Raji (cell line): ENCODE results near the gene AKT1.

Source experiments
- POLR2A ChIP-seq: IDR thresholded peaks from 2 replicates; pipeline ENCODE4 v1.6.1; 2011; ENCODE audit warnings: low read depth, low read length, control low read depth; ENCODE audit not compliant: insufficient read depth

Gene AKT1

DNA sequence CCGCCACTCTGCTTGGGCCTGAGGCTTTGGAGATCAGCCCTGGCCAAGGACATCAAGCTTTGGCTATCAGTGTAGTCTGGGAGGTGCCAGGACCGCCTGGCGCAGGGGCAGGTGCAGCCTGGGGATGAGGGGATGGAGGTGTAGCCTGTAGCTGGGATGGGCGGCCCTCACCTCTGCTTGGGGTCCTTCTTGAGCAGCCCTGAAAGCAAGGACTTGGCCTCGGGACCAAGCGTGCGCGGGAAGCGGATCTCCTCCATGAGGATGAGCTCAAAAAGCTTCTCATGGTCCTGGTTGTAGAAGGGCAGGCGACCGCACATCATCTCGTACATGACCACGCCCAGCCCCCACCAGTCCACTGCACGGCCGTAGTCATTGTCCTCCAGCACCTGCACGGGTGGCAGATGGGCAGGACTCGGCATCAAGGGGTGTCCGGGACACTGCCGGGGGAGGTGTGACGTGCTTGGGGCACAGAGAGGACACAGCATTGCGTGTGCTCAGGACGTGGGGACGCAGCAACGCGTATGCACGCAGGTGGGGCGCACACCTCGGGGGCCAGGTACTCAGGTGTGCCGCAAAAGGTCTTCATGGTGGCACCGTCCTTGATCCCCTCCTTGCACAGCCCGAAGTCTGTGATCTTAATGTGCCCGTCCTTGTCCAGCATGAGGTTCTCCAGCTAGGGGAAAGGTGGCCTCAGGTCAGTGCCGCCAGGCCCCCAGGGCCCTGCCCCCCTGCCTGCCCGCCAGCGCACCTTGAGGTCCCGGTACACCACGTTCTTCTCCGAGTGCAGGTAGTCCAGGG is 22.6 kb downstream of the AKT1 start:
- no peak for TF ChIP-seq POLR2A

DNA sequence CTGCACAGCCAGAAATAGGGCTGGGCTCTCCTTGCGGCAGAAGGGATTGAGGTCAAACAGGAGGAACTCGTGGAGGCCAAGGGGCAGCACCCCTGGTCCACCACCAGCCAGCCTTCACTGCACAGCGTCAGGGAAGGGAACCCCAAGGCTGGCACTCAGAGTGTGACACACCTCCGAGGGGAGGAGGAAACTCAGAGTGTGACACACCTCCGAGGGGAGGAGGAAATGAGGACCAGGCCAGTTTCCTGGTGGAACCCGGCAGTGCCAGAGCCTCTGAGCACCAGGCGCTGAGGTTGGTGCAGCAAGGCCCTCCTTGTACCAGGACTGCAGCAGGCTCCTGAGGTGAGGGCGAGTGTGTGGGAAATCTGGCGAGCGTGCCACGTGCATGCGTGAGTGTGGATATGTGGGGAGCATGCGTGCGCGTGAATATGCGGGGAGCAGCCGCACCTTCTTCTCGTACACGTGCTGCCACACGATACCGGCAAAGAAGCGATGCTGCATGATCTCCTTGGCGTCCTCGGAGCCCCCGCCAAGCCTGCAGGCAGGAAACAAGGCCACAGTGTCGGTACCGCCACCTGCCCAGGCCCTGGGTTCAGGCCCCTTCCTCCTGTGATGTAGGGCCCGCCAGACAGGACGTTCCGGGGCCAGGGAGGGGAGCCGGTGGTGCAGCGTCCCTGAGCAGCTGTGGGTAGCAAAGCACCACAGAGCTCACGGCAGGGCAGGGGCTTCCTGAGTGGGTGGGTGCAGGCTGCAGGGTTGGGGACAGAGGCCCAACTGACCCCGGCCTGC is 23.4 kb downstream of the AKT1 start:
- TF ChIP-seq POLR2A, result no peak

DNA sequence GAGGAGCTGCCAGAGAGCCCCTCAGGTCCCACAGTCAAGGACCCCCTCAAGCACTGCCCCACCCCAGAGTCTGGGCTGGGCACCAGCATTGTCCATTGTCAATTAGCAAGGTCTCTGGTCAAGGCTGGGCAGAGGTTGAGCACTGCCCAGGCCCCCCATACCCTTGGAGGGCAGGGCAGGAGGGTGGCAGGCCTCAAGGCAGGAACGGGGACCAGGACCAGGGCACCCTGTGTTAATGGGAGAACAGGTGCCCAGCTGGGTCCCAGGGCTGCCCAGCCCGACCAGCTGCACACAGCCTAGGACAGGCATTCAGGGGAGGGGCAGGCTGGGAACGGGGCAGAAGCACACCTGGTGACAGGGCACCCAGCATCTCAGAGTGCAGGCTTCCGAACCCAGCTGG is 24.2 kb downstream of the AKT1 start:
- TF ChIP-seq POLR2A, result no peak

GRCh38 chr14:104770851-104771272 is 24.7 kb downstream of the AKT1 start:
- no peak for TF ChIP-seq POLR2A

DNA sequence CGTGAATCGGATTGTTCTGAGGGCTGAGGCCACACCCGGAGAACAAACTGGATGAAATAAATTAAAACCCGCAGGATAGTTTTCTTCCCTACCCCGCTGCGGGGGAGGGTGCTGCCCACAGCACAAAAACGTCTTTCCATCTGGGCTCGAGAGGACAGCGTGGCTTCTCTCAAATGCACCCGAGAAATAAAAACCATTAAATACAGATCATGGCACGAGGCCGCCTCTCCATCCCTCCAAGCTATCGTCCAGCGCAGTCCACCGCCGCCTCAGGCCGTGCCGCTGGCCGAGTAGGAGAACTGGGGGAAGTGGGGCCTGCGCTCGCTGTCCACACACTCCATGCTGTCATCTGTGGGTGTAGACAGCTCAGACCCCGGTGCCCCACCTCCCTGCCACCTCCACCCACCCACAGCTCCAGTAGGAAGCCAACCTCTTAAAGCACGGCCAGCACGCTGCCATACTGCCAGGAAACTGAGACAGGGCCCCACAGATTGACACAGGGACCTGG is 25.4 kb downstream of the AKT1 start:
- TF ChIP-seq POLR2A, result no peak

DNA sequence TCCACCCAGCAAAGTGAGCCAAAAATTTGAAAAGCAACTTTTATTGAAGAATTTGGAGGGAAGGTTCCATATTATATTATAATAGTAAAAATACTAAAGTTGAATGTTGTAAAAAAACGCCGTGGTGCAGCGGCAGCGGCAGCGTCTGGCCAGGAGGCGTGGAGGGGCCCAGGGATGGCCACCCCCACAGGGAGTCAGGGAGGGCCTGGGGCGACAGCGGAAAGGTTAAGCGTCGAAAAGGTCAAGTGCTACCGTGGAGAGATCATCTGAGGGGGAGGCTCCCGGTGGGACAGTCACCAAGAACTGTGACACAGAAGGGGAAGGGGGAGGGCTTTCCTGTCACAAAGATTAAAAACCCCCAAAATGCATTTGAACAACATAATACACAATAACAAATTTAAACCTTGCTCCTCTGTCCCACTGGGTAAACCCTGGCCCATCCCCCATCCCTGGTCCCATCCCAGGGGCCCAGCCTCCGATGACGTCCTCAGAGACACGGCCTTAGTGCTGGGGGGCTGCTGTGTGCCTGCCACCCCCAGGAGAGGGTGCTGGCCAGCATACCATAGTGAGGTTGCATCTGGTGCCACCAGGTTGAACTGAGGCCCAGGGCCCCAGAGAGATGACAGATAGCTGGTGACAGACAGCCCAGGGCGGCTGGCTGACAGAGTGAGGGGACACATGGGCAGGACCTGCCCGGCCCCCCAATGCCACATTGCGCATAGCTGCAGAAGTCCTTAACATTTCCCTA is 26.1 kb downstream of the AKT1 start:
- no peak for TF ChIP-seq POLR2A

GRCh38 chr14:104768437-104769323 is 26.9 kb downstream of the AKT1 start:
- TF ChIP-seq POLR2A, result no peak

DNA sequence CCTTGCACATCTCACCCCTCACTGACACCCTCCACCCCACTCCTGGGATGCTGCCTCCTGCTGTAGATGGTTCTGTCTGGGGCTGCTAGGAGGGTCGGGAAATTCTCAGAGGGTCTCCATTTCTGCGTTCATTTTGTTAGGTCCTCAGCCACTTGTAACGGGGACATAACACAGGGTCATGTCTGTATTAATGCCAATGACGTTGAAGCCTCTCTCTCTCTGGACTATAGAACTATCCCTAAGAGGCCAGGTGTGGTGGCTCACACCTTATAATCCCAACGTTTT is 28.0 kb downstream of the AKT1 start:
- no peak for TF ChIP-seq POLR2A

GRCh38 chr14:104766863-104767633 is 28.5 kb downstream of the AKT1 start:
- TF ChIP-seq POLR2A, result no peak

GRCh38 chr14:104766256-104766862 is 29.2 kb downstream of the AKT1 start:
- no peak for TF ChIP-seq POLR2A

DNA sequence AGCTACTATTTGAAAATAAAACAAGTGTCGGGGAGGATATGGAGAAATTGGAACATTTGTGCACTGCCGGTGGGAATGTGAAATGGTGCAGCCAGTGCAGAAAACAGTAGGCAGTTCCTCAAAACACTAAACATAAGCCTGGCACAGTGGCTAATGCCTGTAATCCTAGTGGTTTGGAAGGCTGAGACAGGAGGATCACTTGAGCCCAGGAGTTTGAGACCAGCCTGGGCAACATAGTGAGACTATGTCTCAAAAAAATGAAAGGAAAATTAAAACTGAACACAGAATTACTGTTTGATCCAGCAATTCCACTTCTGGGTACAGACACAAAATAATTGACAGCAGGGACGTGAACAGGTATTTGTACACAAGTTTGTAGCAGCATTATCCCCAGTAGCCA is 30.0 kb downstream of the AKT1 start:
- TF ChIP-seq POLR2A, result no peak

- TF ChIP-seq POLR2A, result no peak
These were observed 36.3 kb downstream of the AKT1 start for GRCh38 chr14:104758981-104759969.
